Fibroblast of lung (primary cell): Measurements from ENCODE around the gene MORN1. TPM values are rescaled to one million over a fixed set of nuclear protein-coding genes. Genes with fewer than 3 reads are reported as not detected.

Experiments used
- DNase-seq, 2 donors: peaks; one replicate each; pipeline versions ENCODE4 v3.0.0 to v3.0.0-alpha.2; 2010; ENCODE audit warnings: low read depth in 2 of 2
- H2AFZ ChIP-seq: 2 replicates; pipeline ENCODE4 v1.5.1; 2012; ENCODE audit warnings: low read length, control low read depth, inconsistent platforms
- H3K27ac ChIP-seq: 2 replicates; pipeline ENCODE4 v1.5.1; 2011; ENCODE audit warnings: low read length, control low read depth; ENCODE audit not compliant: insufficient read depth
- H3K27me3 ChIP-seq: 2 replicates; pipeline ENCODE4 v1.5.1; 2011; ENCODE audit warnings: mild to moderate bottlenecking, low read length; ENCODE audit not compliant: control insufficient read depth, insufficient read depth
- H3K36me3 ChIP-seq: 2 replicates; pipeline ENCODE4 v1.5.1; 2011; ENCODE audit warnings: low read length; ENCODE audit not compliant: control insufficient read depth, insufficient read depth
- H3K4me1 ChIP-seq: 2 replicates; pipeline ENCODE4 v1.5.1; 2011; ENCODE audit warnings: low read length; ENCODE audit not compliant: control insufficient read depth, insufficient read depth; ENCODE audit errors: extremely low read depth
- H3K4me2 ChIP-seq: 2 replicates; pipeline ENCODE4 v1.5.1; 2011; ENCODE audit warnings: low read length, control low read depth; ENCODE audit not compliant: insufficient read depth; ENCODE audit errors: extremely low read depth
- H3K4me3 ChIP-seq, 4 experiments: fragments of 200-600 bp in 1 of 4; sonication (generic) in 1 of 4; replicated peaks in 1 of 4; 2 replicates each; pipeline ENCODE4 v1.5.1; 2011 to 2016; ENCODE audit warnings: low read length in 4 of 4, low read depth in 3 of 4, mild to moderate bottlenecking in 3 of 4, control low read depth in 2 of 4, inconsistent platforms in 1 of 4, mixed read lengths in 1 of 4; ENCODE audit not compliant: insufficient read depth in 1 of 4; ENCODE audit errors: control extremely low read depth in 1 of 4
- H3K79me2 ChIP-seq: 2 replicates; pipeline ENCODE4 v1.5.1; 2012; ENCODE audit warnings: mild to moderate bottlenecking, low read length, inconsistent platforms; ENCODE audit not compliant: control insufficient read depth, insufficient read depth
- H3K9ac ChIP-seq: 2 replicates; pipeline ENCODE4 v1.5.1; 2011; ENCODE audit warnings: mild to moderate bottlenecking, low read length, control low read depth; ENCODE audit not compliant: insufficient read depth
- H3K9me3 ChIP-seq: 2 replicates; pipeline ENCODE4 v1.5.1; 2012; ENCODE audit warnings: low read depth, low read length; ENCODE audit not compliant: control insufficient read depth, insufficient read depth
- H4K20me1 ChIP-seq: 2 replicates; pipeline ENCODE4 v1.5.1; 2011; ENCODE audit warnings: low read length; ENCODE audit not compliant: control insufficient read depth, insufficient read depth; ENCODE audit errors: extremely low read depth
- CTCF ChIP-seq, 2 donors: IDR thresholded peaks in 1 of 2; conservative IDR thresholded peaks in 1 of 2; 1 replicate in 1 of 2; 2 replicates in 1 of 2; pipeline ENCODE4 v1.5.1; 2011 to 2012; ENCODE audit warnings: low read length in 2 of 2, control low read depth in 1 of 2, inconsistent platforms in 1 of 2, low read depth in 1 of 2, mild to moderate bottlenecking in 1 of 2
- EZH2 ChIP-seq: IDR thresholded peaks from 2 replicates; pipeline ENCODE4 v1.5.1; 2012; ENCODE audit warnings: low read length, control low read depth, mild to moderate bottlenecking; ENCODE audit errors: missing control alignments
- polyA plus RNA-seq, 2 donors: library from polyadenylated mRNA; depleted of rRNA in 1 of 2; stranded (reverse) in 1 of 2; unstranded in 1 of 2; fragments of >200 nt; gene quantifications; 2 replicates each; pipeline ENCODE4 v1.2.1, GENCODE V29; 2011 to 2012; ENCODE audit warnings: missing spikeins in 1 of 2
- total RNA-seq: library from RNA; depleted of rRNA; stranded (reverse); fragments of >200 nt; gene quantifications from 2 replicates; pipeline ENCODE4 v1.2.1, GENCODE V29; 2014

The MORN1 gene
- total and polyA plus RNA-seq, 2 donors (not counting 1 experiment from before 2014, with no cell fraction given) = 3.5 to 10.6 TPM

- no peak for TF ChIP-seq EZH2
- TF ChIP-seq CTCF (conservative IDR thresholded peaks at IDR 0.05 in 1 of 2, IDR thresholded peaks at IDR 0.05 in 1 of 2; ENCODE audit: low read depth in 1 of 2, low read length in 2 of 2) = no peak
- no peak overlapping the region for H2AFZ ChIP-seq
- H3K9me3 ChIP-seq = no peaks in the 10 kb centered on the region
- H3K27me3 ChIP-seq = no peaks in the 10 kb centered on the region
- H3K4me3 ChIP-seq = no peak overlapping the region
- H3K79me2 ChIP-seq = no peaks in the 10 kb centered on the region
- H3K27ac ChIP-seq = no peak overlapping the region
- H3K4me2 ChIP-seq = no peak overlapping the region
- no peak overlapping the region for H3K9ac ChIP-seq
- DNase-seq = no peak
- H3K4me1 ChIP-seq = no peaks in the 10 kb centered on the region
- no peaks in the 10 kb centered on the region for H4K20me1 ChIP-seq
- H3K36me3 ChIP-seq = no peaks in the 10 kb centered on the region
Observed at GRCh38 chr1:2340086-2340917, 51.1 kb downstream of the MORN1 start.

GRCh38 chr1:2339206-2340085 is 51.9 kb downstream of the MORN1 start:
- no peak for TF ChIP-seq EZH2
- TF ChIP-seq CTCF (conservative IDR thresholded peaks at IDR 0.05 in 1 of 2, IDR thresholded peaks at IDR 0.05 in 1 of 2; ENCODE audit: low read depth in 1 of 2, low read length in 2 of 2) = no peak
- Histone ChIP-seq H3K4me3 (no peak overlapping the region), H3K4me1 (no peaks in the 10 kb centered on the region), H3K9me3 (no peaks in the 10 kb centered on the region), H2AFZ (no peak overlapping the region), H3K27me3 (no peaks in the 10 kb centered on the region), H3K27ac (no peak overlapping the region), H3K4me2 (no peak overlapping the region), H3K36me3 (no peaks in the 10 kb centered on the region), H4K20me1 (no peaks in the 10 kb centered on the region), H3K79me2 (no peaks in the 10 kb centered on the region), H3K9ac (no peak overlapping the region)
- DNase-seq = no peak

GRCh38 chr1:2337501-2337900 is 53.9 kb downstream of the MORN1 start:
- Histone ChIP-seq H3K4me3 (no peak overlapping the region), H3K36me3 (no peaks in the 10 kb centered on the region), H3K9me3 (no peaks in the 10 kb centered on the region), H2AFZ (no peak overlapping the region), H3K79me2 (no peaks in the 10 kb centered on the region), H3K4me1 (no peaks in the 10 kb centered on the region), H4K20me1 (no peaks in the 10 kb centered on the region), H3K27me3 (no peaks in the 10 kb centered on the region), H3K27ac (no peak overlapping the region), H3K9ac (no peak overlapping the region), H3K4me2 (no peak overlapping the region)
- DNase-seq = no peak
- TF ChIP-seq CTCF (conservative IDR thresholded peaks at IDR 0.05 in 1 of 2, IDR thresholded peaks at IDR 0.05 in 1 of 2; ENCODE audit: low read depth in 1 of 2, low read length in 2 of 2) (no peak), EZH2 (no peak)
